HFF-Myc (cell line): ENCODE measurements around the gene TBATA.

Experiments used
- DNase-seq: peaks from one replicate; pipeline ENCODE4 v3.0.0-alpha.2; 2011; ENCODE audit warnings: low read depth; ENCODE audit errors: extremely low read depth
- H3K4me3 ChIP-seq: replicated peaks from 2 replicates; pipeline ENCODE4 v1.5.1; 2011; ENCODE audit warnings: low read depth, mild to moderate bottlenecking, control low read depth, low read length
- CTCF ChIP-seq: IDR thresholded peaks from 2 replicates; pipeline ENCODE4 v1.5.1; 2012; ENCODE audit warnings: mild to moderate bottlenecking, low read depth, low read length, control low read depth; ENCODE audit errors: missing control alignments

Gene TBATA

GRCh38 chr10:70751356-70751755 is 33.8 kb downstream of the TBATA start:
- no peak overlapping the region for H3K4me3 ChIP-seq
- no peak for DNase-seq
- TF ChIP-seq CTCF: no peak

GRCh38 chr10:70750156-70750703 is 34.9 kb downstream of the TBATA start:
- DNase-seq: no peak
- no peak for TF ChIP-seq CTCF
- H3K4me3 ChIP-seq: no peak overlapping the region

GRCh38 chr10:70749756-70750155 is 35.4 kb downstream of the TBATA start:
- no peak for TF ChIP-seq CTCF
- DNase-seq: no peak
- no peak overlapping the region for H3K4me3 ChIP-seq

- H3K4me3 ChIP-seq: no peak overlapping the region
- TF ChIP-seq CTCF: no peak
- DNase-seq: no peak
Observed at GRCh38 chr10:70748801-70749573, 36.2 kb downstream of the TBATA start.

GRCh38 chr10:70748305-70748704 is 36.9 kb downstream of the TBATA start:
- no peak for DNase-seq
- TF ChIP-seq CTCF: no peak

GRCh38 chr10:70747192-70747965 is 37.8 kb downstream of the TBATA start:
- no peak for DNase-seq
- no peak for TF ChIP-seq CTCF
- H3K4me3 ChIP-seq: no peak overlapping the region

More at GRCh38 chr10:70748305-70748704, 36.9 kb downstream of the TBATA start:
- H3K4me3 ChIP-seq: no peak overlapping the region
